ENCODE data around the gene TSPAN7.

- TF ChIP-seq CTCF (IDR thresholded peaks at IDR 0.05) (no peak), POLR2A (IDR thresholded peaks at IDR 0.05) (no peak)
Observed at GRCh38 chrX:38601866-38602265, 40.5 kb downstream of the TSPAN7 start.
